IMR-90 (cell line): ENCODE results near the gene CYYR1. TPM values are rescaled to one million over a fixed set of nuclear protein-coding genes. Genes with fewer than 3 reads are reported as not detected.

Experiments
- ATAC-seq: fragments of 200-7000 bp; cut with Tn5 transposase; 2 replicates; pipeline ENCODE4 v1.9.1; 2020; ENCODE audit warnings: low read depth, mild to moderate bottlenecking, moderate library complexity
- BruUV-seq: library from RNA; stranded (reverse); fragments of 400-500 nt; replicated peaks from 2 replicates; lab custom pipeline; 2021; lab: Mats Ljungman, UMichigan
- CTCF ChIA-PET: fragments of 300-600 bp; formaldehyde crosslinking; extraction: SDS; loops from one replicate; lab custom pipeline; 2021; ENCODE audit warnings: antibody characterized with exemption; lab: Yijun Ruan, JAX
- POLR2A ChIA-PET: fragments of 300-600 bp; sonication (Branson Sonifier 250); formaldehyde crosslinking; loops from one replicate; lab custom pipeline; 2022; ENCODE audit warnings: antibody characterized with exemption; ENCODE audit not compliant: unreplicated experiment; lab: Charles Lee
- DNase-seq: peaks from one replicate; pipeline ENCODE4 v3.0.0; 2013
- H2AFZ ChIP-seq: replicated peaks from 2 replicates; pipeline ENCODE3; 2013; ENCODE audit warnings: low read length, mild to moderate bottlenecking; ENCODE audit not compliant: poor library complexity
- H2AK5ac ChIP-seq: 2 replicates; pipeline ENCODE4 v1.6.1; 2013; ENCODE audit warnings: low read depth, low read length, inconsistent platforms
- H2AK9ac ChIP-seq: replicated peaks from 2 replicates; pipeline ENCODE3; 2013; ENCODE audit warnings: mild to moderate bottlenecking, low read depth, low read length, moderate library complexity; ENCODE audit not compliant: poor library complexity
- H2BK120ac ChIP-seq: 2 replicates; pipeline ENCODE4 v1.6.1; 2013; ENCODE audit warnings: low read depth, low read length, inconsistent platforms
- H2BK15ac ChIP-seq: 3 replicates; pipeline ENCODE4 v1.6.1; 2013; ENCODE audit warnings: low read depth, low read length, inconsistent platforms
- H2BK20ac ChIP-seq: 2 replicates; pipeline ENCODE4 v1.6.1; 2013; ENCODE audit warnings: low read depth, mild to moderate bottlenecking, inconsistent platforms, low read length, moderate library complexity
- H2BK5ac ChIP-seq: 2 replicates; pipeline ENCODE4 v1.6.1; 2013; ENCODE audit warnings: mild to moderate bottlenecking, low read depth, low read length, inconsistent platforms; ENCODE audit not compliant: poor library complexity, severe bottlenecking
- H3K14ac ChIP-seq: replicated peaks from 2 replicates; pipeline ENCODE4 v1.6.1; 2013; ENCODE audit warnings: low read depth, low read length, inconsistent platforms
- H3K18ac ChIP-seq: 2 replicates; pipeline ENCODE4 v1.6.1; 2013; ENCODE audit warnings: low read depth, low read length, control low read depth
- H3K23ac ChIP-seq: 2 replicates; pipeline ENCODE4 v1.6.1; 2013; ENCODE audit warnings: low read depth, low read length, inconsistent platforms
- H3K27ac ChIP-seq: 2 replicates; pipeline ENCODE4 v1.5.1; 2013; ENCODE audit warnings: mild to moderate bottlenecking, control low read depth, low read length; ENCODE audit not compliant: insufficient read depth
- H3K27me3 ChIP-seq: 2 replicates; pipeline ENCODE4 v1.6.1; 2013; ENCODE audit warnings: low read length; ENCODE audit not compliant: control insufficient read depth, insufficient read depth
- H3K36me3 ChIP-seq: 2 replicates; pipeline ENCODE4 v1.6.1; 2013; ENCODE audit warnings: low read length, mixed read lengths; ENCODE audit not compliant: control insufficient read depth, insufficient read depth
- H3K4ac ChIP-seq: 2 replicates; pipeline ENCODE4 v1.6.1; 2013; ENCODE audit warnings: low read depth, low read length, inconsistent platforms
- H3K4me1 ChIP-seq: 2 replicates; pipeline ENCODE4 v1.6.1; 2013; ENCODE audit warnings: low read length, mixed read lengths; ENCODE audit not compliant: control insufficient read depth, insufficient read depth
- H3K4me2 ChIP-seq: 2 replicates; pipeline ENCODE4 v1.6.1; 2013; ENCODE audit warnings: low read depth, mild to moderate bottlenecking, control low read depth, low read length, moderate library complexity
- H3K4me3 ChIP-seq: 2 replicates; pipeline ENCODE4 v1.5.1; 2013; ENCODE audit warnings: low read depth, mild to moderate bottlenecking, control low read depth, low read length, moderate library complexity; ENCODE audit not compliant: insufficient read depth
- H3K56ac ChIP-seq: 2 replicates; pipeline ENCODE4 v1.6.1; 2013; ENCODE audit warnings: low read length, inconsistent platforms; ENCODE audit not compliant: insufficient read depth; ENCODE audit errors: extremely low read depth
- H3K79me1 ChIP-seq, 2 experiments: 2 replicates each; pipeline ENCODE4 v1.6.1; 2013; ENCODE audit warnings: low read length in 2 of 2, inconsistent platforms in 1 of 2, low read depth in 1 of 2
- H3K9ac ChIP-seq: 2 replicates; pipeline ENCODE4 v1.6.1; 2013; ENCODE audit warnings: low read depth, low read length, control low read depth
- H3K9me1 ChIP-seq: 2 replicates; pipeline ENCODE4 v1.6.1; 2013; ENCODE audit warnings: low read length, inconsistent platforms; ENCODE audit not compliant: insufficient read depth
- H3K9me3 ChIP-seq: 2 replicates; pipeline ENCODE4 v1.6.1; 2013; ENCODE audit warnings: low read length; ENCODE audit not compliant: control insufficient read depth, insufficient read depth
- H4K20me1 ChIP-seq: 2 replicates; pipeline ENCODE4 v1.6.1; 2013; ENCODE audit warnings: low read length, inconsistent platforms; ENCODE audit not compliant: insufficient read depth
- H4K5ac ChIP-seq: 2 replicates; pipeline ENCODE4 v1.6.1; 2013; ENCODE audit warnings: mild to moderate bottlenecking, low read depth, low read length, control low read depth
- H4K8ac ChIP-seq, 2 experiments: 2 replicates each; pipeline ENCODE4 v1.6.1; 2013; ENCODE audit warnings: low read depth in 2 of 2, low read length in 2 of 2, control low read depth in 1 of 2, inconsistent platforms in 1 of 2
- H4K91ac ChIP-seq: 2 replicates; pipeline ENCODE4 v1.6.1; 2013; ENCODE audit warnings: low read depth, low read length, inconsistent platforms; ENCODE audit not compliant: insufficient read depth
- BHLHE40 ChIP-seq: fragments of 150-350 bp; IDR thresholded peaks from 2 replicates; pipeline ENCODE4 v1.6.1; 2016; ENCODE audit warnings: mild to moderate bottlenecking, low read depth, low read length
- CEBPB ChIP-seq: IDR thresholded peaks from 2 replicates; pipeline ENCODE4 v1.6.1; 2012; ENCODE audit warnings: low read depth, low read length, improper control_type of control experiment
- CHD1 ChIP-seq: IDR thresholded peaks from 2 replicates; pipeline ENCODE4 v1.6.1; 2012; ENCODE audit warnings: low read depth, low read length, improper control_type of control experiment
- CTCF ChIP-seq: conservative IDR thresholded peaks from 2 replicates; pipeline ENCODE4 v1.5.1; 2012; ENCODE audit warnings: mild to moderate bottlenecking, low read depth, low read length, improper control_type of control experiment
- ELK1 ChIP-seq: fragments of 150-350 bp; IDR thresholded peaks from 2 replicates; pipeline ENCODE4 v1.6.1; 2016; ENCODE audit warnings: low read depth, mild to moderate bottlenecking, low read length, moderate library complexity, borderline replicate concordance
- FOS ChIP-seq: fragments of 150-350 bp; IDR thresholded peaks from 2 replicates; pipeline ENCODE4 v1.6.1; 2016; ENCODE audit warnings: low read depth, low read length
- MAFK ChIP-seq: IDR thresholded peaks from 2 replicates; pipeline ENCODE4 v1.6.1; 2012; ENCODE audit warnings: low read depth, low read length, improper control_type of control experiment
- MAZ ChIP-seq: IDR thresholded peaks from 2 replicates; pipeline ENCODE4 v1.6.1; 2012; ENCODE audit warnings: low read depth, mild to moderate bottlenecking, low read length, improper control_type of control experiment, moderate library complexity, borderline replicate concordance
- MXI1 ChIP-seq: IDR thresholded peaks from 2 replicates; pipeline ENCODE4 v1.6.1; 2012; ENCODE audit warnings: low read depth, mild to moderate bottlenecking, low read length, moderate library complexity, borderline replicate concordance
- NFE2L2 ChIP-seq: fragments of 150-350 bp; IDR thresholded peaks from 2 replicates; pipeline ENCODE4 v1.6.1; 2016; ENCODE audit warnings: low read depth, mild to moderate bottlenecking, low read length
- POLR2A ChIP-seq: IDR thresholded peaks from 2 replicates; pipeline ENCODE4 v1.6.1; 2012; ENCODE audit warnings: mild to moderate bottlenecking, low read depth, low read length
- RAD21 ChIP-seq: IDR thresholded peaks from 2 replicates; pipeline ENCODE4 v1.6.1; 2012; ENCODE audit warnings: low read length, improper control_type of control experiment
- RCOR1 ChIP-seq: IDR thresholded peaks from 2 replicates; pipeline ENCODE4 v1.6.1; 2012; ENCODE audit warnings: mild to moderate bottlenecking, low read length, improper control_type of control experiment; ENCODE audit not compliant: insufficient replicate concordance
- RFX5 ChIP-seq: IDR thresholded peaks from 2 replicates; pipeline ENCODE4 v1.8.0; 2012; ENCODE audit warnings: low read depth, mild to moderate bottlenecking, low read length, moderate library complexity
- SMC3 ChIP-seq: fragments of 150-350 bp; IDR thresholded peaks from 2 replicates; pipeline ENCODE4 v1.6.1; 2016; ENCODE audit warnings: low read depth, mild to moderate bottlenecking, antibody characterized with exemption, low read length, moderate library complexity
- USF2 ChIP-seq: fragments of 150-350 bp; IDR thresholded peaks from 2 replicates; pipeline ENCODE4 v1.6.1; 2017; ENCODE audit warnings: mild to moderate bottlenecking, antibody characterized with exemption, low read length, low read depth
- WGBS, 2 experiments: methylation state at CpG; one replicate each; pipeline versions ENCODE4 v1.1.5 to v1.1.7; 2013; ENCODE audit warnings: missing lambda C conversion rate in 2 of 2; ENCODE audit not compliant: insufficient read length in 1 of 2; ENCODE audit errors: extremely low coverage in 2 of 2; 5-methylcytosine and 5-hydroxymethylcytosine counted together
- dilution Hi-C: fragments of 300-500 bp; cut with HindIII; formaldehyde crosslinking; loops from one replicate; pipeline ENCODE4 v1.14.3; 2018; ENCODE audit warnings: low sequenced_read_pairs; ENCODE audit not compliant: unreplicated experiment
- in situ Hi-C: fragments of 300-500 bp; cut with MboI; formaldehyde crosslinking; loops from 3 replicates; pipeline ENCODE4 v1.14.3; 2019; ENCODE audit warnings: low sequenced_read_pairs, inconsistent platforms, mixed read lengths
- intact Hi-C: fragments of 100-400 bp; cut with micrococcal nuclease; formaldehyde crosslinking; loops from 2 replicates; pipeline ENCODE4 v1.10.0; 2022
- polyA plus RNA-seq, 3 experiments: library from polyadenylated mRNA; depleted of rRNA; stranded (reverse); fragments of >200 nt; gene quantifications; 2 replicates each; pipeline ENCODE4 v1.2.3, GENCODE V29; 2012; ENCODE audit warnings: low replicate concordance in 1 of 3
- total RNA-seq: library from RNA; depleted of rRNA; stranded (reverse); fragments of >200 nt; gene quantifications from 2 replicates; pipeline ENCODE4 v1.2.3, GENCODE V29; 2012

CYYR1 gene
- total and polyA plus RNA-seq, 2 of the 4 experiments (the other 2 are of a cell fraction) = not detected

- no peak overlapping the region for H3K4me2 ChIP-seq
- CTCF ChIA-PET = no interaction called here
- H2BK15ac ChIP-seq = no peak overlapping the region
- no peak overlapping the region for H3K4me3 ChIP-seq
- H3K56ac ChIP-seq = no peak overlapping the region
- no peak overlapping the region for H2BK5ac ChIP-seq
- ATAC-seq = peak; percentile 56
- no peak overlapping the region for H2AFZ ChIP-seq
- no peak overlapping the region for H2BK120ac ChIP-seq
- no peaks in the 10 kb centered on the region for H3K4me1 ChIP-seq
- no peak overlapping the region for H3K14ac ChIP-seq
- no peak overlapping the region for H4K8ac ChIP-seq
- no peak overlapping the region for H3K4ac ChIP-seq
- TF ChIP-seq CEBPB (no peak), ELK1 (no peak), FOS (no peak), RFX5 (no peak), MAZ (no peak), MXI1 (no peak), RAD21 (no peak), BHLHE40 (no peak), POLR2A (no peak), SMC3 (no peak), MAFK (no peak), USF2 (no peak), CHD1 (no peak), RCOR1 (no peak), CTCF (no peak), NFE2L2 (no peak)
- H3K79me1 ChIP-seq = no peaks in the 10 kb centered on the region
- no TSS peak for BruUV-seq
- dilution Hi-C loops = no loop called here
- no peak overlapping the region for H2BK20ac ChIP-seq
- H3K23ac ChIP-seq = no peak overlapping the region
- POLR2A ChIA-PET = no interaction called here
- H3K9me1 ChIP-seq = no peaks in the 10 kb centered on the region
- no CpG with 5 or more reads among the region's 5 CpGs for WGBS, 2 experiments
- H2AK9ac ChIP-seq = no peak overlapping the region
- no peaks in the 10 kb centered on the region for H3K36me3 ChIP-seq
- H4K91ac ChIP-seq = no peak overlapping the region
- H3K27me3 ChIP-seq = no peaks in the 10 kb centered on the region
- no peak overlapping the region for H3K18ac ChIP-seq
- no peak overlapping the region for H3K27ac ChIP-seq
- H2AK5ac ChIP-seq = no peak overlapping the region
- peak; percentile 43 for DNase-seq
- no peaks in the 10 kb centered on the region for H4K20me1 ChIP-seq
- in situ Hi-C loops = no loop called here
- intact Hi-C loops = no loop called here
- no peak overlapping the region for H4K5ac ChIP-seq
- H3K9ac ChIP-seq = no peak overlapping the region
- no peaks in the 10 kb centered on the region for H3K9me3 ChIP-seq
Measured at GRCh38 chr21:26449161-26449560, 123.9 kb downstream of the CYYR1 start.
